AG10803 (cell line): ENCODE measurements around the gene SEMA6A.
A peak's percentile ranks its signal among the peaks of the same experiment; 100 is the strongest.

ENCODE experiments used
- DNase-seq: peaks from one replicate; pipeline ENCODE4 v3.0.0; 2010; ENCODE audit warnings: low read depth
- H3K4me3 ChIP-seq: 2 replicates; pipeline ENCODE4 v1.5.1; 2011; ENCODE audit warnings: mild to moderate bottlenecking, low read length, control low read depth
- CTCF ChIP-seq: conservative IDR thresholded peaks from 2 replicates; pipeline ENCODE4 v1.5.1; 2011; ENCODE audit warnings: mild to moderate bottlenecking, low read length, control low read depth, inconsistent platforms

Gene SEMA6A, protein sequence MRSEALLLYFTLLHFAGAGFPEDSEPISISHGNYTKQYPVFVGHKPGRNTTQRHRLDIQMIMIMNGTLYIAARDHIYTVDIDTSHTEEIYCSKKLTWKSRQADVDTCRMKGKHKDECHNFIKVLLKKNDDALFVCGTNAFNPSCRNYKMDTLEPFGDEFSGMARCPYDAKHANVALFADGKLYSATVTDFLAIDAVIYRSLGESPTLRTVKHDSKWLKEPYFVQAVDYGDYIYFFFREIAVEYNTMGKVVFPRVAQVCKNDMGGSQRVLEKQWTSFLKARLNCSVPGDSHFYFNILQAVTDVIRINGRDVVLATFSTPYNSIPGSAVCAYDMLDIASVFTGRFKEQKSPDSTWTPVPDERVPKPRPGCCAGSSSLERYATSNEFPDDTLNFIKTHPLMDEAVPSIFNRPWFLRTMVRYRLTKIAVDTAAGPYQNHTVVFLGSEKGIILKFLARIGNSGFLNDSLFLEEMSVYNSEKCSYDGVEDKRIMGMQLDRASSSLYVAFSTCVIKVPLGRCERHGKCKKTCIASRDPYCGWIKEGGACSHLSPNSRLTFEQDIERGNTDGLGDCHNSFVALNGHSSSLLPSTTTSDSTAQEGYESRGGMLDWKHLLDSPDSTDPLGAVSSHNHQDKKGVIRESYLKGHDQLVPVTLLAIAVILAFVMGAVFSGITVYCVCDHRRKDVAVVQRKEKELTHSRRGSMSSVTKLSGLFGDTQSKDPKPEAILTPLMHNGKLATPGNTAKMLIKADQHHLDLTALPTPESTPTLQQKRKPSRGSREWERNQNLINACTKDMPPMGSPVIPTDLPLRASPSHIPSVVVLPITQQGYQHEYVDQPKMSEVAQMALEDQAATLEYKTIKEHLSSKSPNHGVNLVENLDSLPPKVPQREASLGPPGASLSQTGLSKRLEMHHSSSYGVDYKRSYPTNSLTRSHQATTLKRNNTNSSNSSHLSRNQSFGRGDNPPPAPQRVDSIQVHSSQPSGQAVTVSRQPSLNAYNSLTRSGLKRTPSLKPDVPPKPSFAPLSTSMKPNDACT

GRCh38 chr5:116574367-116575325 is at the start of gene SEMA6A:
TSS of gene SEMA6A (minus strand) at chr5:116574823. CDS start at chr5:116504944, 69,879 bp downstream.
- peak; percentile 75 for DNase-seq
- TF ChIP-seq CTCF = no peak
- peak within 1 kb of the TSS; percentile 63 for H3K4me3 ChIP-seq

DNA sequence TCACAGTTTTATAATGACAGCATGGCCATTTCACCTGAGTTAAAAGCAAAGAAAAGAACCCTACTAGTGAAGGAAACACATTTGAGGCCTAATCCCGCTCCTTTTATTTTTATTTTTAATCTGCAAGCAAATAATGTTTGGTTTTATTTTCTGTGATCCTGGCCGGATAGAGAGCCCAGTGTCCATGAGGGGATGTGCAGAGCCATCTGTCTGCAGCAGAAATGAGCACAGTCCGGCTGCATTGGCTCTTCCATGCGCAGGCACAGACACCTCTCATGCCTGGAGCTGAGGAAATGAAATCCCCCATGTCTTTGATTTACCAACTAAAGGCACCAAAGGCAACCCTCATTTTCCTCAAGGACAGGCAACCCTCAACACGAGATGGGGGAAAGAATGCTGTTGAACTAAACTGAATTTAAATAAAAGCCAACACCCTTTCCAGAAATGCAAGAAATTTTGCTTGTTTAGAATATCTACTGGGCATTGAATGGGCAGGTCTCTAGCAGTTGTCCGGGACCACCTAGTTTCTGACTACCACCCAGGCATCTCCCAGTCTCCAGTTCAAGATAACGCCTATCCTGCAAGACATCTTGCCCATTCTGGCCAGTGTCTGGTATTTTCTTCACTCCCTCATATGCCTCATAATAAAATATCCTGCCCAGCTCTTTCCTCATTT is 47.9 kb upstream of the SEMA6A start:
- no peak for TF ChIP-seq CTCF
- H3K4me3 ChIP-seq = no peak overlapping the region
- no peak for DNase-seq

GRCh38 chr5:116621599-116621998 is 47.0 kb upstream of the SEMA6A start:
- DNase-seq = no peak
- no peak for TF ChIP-seq CTCF
- no peak overlapping the region for H3K4me3 ChIP-seq

DNA sequence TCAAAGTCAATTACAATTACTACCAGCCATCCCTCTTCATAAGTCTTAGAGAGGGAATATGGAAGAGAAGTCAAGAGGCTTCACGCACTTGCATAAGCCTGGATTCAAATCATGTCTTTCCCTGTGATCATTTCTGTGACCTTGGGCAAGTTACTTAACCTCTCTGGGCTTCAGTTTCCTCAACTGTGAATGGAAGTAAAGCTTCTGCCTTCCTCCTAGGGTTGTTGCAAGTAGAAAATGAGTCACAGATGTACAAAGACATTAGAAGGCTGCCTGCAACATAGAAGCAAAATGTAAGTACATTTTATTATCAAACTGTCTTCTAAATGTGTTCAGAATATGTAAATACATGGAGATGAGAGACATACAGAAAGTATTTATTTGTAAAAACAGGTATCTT is 42.3 kb upstream of the SEMA6A start:
- TF ChIP-seq CTCF = no peak
- H3K4me3 ChIP-seq = no peak overlapping the region
- no peak for DNase-seq

DNA sequence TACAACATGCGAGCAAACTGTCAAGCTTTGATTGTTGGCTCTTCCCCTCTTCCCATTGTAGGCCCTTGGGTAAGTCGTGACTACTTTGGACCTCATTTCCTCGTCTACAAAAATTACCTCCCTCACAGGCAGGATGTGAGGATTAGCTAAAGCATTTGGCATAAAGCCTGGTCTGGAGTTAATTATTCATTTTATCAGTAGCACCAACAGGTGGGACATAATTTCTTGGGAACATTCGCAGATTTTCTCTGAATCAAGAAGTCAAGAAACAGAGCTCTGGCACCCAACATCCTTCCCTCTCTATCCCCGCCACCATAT is 39.9 kb upstream of the SEMA6A start:
- TF ChIP-seq CTCF = no peak
- no peak overlapping the region for H3K4me3 ChIP-seq
- DNase-seq = no peak

DNA sequence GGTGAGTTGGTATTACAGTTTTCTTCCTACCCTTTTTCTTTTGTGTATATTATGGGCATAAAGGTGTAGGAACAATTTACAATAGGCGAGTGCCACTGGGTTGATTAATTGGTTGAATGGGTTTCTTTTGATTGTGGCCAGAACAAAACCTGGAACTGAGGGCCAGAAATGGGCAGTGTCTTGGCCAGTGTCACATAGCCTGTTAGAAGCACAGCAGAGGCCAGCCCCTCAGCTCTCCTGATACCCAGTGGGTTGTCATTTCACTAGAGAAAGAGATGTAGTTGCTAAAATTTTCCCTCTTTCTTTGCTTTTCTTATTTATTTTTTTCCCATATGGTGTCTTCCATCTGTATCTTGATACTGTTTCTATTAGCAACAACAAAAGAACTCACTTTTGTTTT is 38.8 kb upstream of the SEMA6A start:
- H3K4me3 ChIP-seq = no peak overlapping the region
- no peak for DNase-seq
- no peak for TF ChIP-seq CTCF
